HepG2 (cell line): ENCODE measurements around the gene SLCO2B1. TPM values are rescaled to one million over a fixed set of nuclear protein-coding genes. Genes with fewer than 3 reads are reported as not detected.

Experiments used
- ATAC-seq: fragments of 200-7000 bp; cut with Tn5 transposase; 3 replicates; pipeline ENCODE4 v1.9.1; 2020; ENCODE audit warnings: mild to moderate bottlenecking, moderate library complexity
- BruUV-seq: library from RNA; stranded (reverse); fragments of 400-500 nt; replicated peaks from 2 replicates; lab custom pipeline; 2021; lab: Mats Ljungman, UMichigan
- CTCF ChIA-PET: fragments of 300-600 bp; formaldehyde crosslinking; extraction: SDS; loops from one replicate; lab custom pipeline; 2021; ENCODE audit warnings: low total read pairs, inconsistent platforms, low intra/inter-chr PET ratio; lab: Yijun Ruan, JAX
- POLR2A ChIA-PET: fragments of 350-600 bp; sonication (Branson Sonifier 250); formaldehyde crosslinking; loops from one replicate; lab custom pipeline; 2020; ENCODE audit warnings: antibody characterized with exemption, inconsistent platforms; lab: Yijun Ruan, JAX
- DNase-seq: peaks from one replicate; pipeline ENCODE4 v3.0.0-alpha.2; 2015; ENCODE audit warnings: low spot score
- FAIRE-seq: peaks from 3 replicates; lab custom pipeline; 2011; peaks lifted over from hg19 to GRCh38; lab: Jason Lieb, UNC
- H2AFZ ChIP-seq: one replicate; pipeline ENCODE4 v1.6.1; 2011; ENCODE audit warnings: low read length, inconsistent platforms
- H3K27ac ChIP-seq: fragments of 300-600 bp; 3 replicates; pipeline ENCODE4 v1.8.0; 2011; ENCODE audit warnings: mixed run types, mild to moderate bottlenecking, mixed read lengths, low read length, inconsistent platforms; ENCODE audit not compliant: insufficient read depth; ENCODE audit errors: extremely low read length
- H3K27me3 ChIP-seq, 2 experiments: fragments of 200-600 bp in 1 of 2; 2 replicates in 1 of 2; 3 replicates in 1 of 2; pipeline versions ENCODE4 v1.6.0 to v1.8.0; 2011; ENCODE audit warnings: low read length in 2 of 2, mild to moderate bottlenecking in 2 of 2, moderate library complexity in 2 of 2, inconsistent platforms in 1 of 2; ENCODE audit not compliant: insufficient read depth in 2 of 2, control insufficient read depth in 1 of 2
- H3K36me3 ChIP-seq, 2 experiments: fragments of 200-600 bp in 1 of 2; replicated peaks in 1 of 2; 2 replicates in 1 of 2; 3 replicates in 1 of 2; pipeline versions ENCODE4 v1.5.1 to v1.8.0; 2011; ENCODE audit warnings: low read length in 2 of 2, inconsistent platforms in 1 of 2; ENCODE audit not compliant: insufficient read depth in 2 of 2, control insufficient read depth in 1 of 2
- H3K4me1 ChIP-seq: 2 replicates; pipeline ENCODE4 v1.5.1; 2012; ENCODE audit warnings: low read length, inconsistent platforms; ENCODE audit not compliant: insufficient read depth
- H3K4me2 ChIP-seq: 2 replicates; pipeline ENCODE4 v1.6.0; 2011; ENCODE audit warnings: low read depth, low read length, inconsistent platforms
- H3K4me3 ChIP-seq, 3 experiments: fragments of 200-600 bp in 1 of 3; sonication (generic), shearing (Covaris generic) in 1 of 3; replicated peaks in 1 of 3; 2 replicates each; pipeline ENCODE4 v1.5.1; 2011 to 2016; ENCODE audit warnings: low read length in 3 of 3, inconsistent platforms in 2 of 3, low read depth in 2 of 3, mild to moderate bottlenecking in 2 of 3, control low read depth in 1 of 3, mixed read lengths in 1 of 3; ENCODE audit not compliant: insufficient read depth in 1 of 3
- H3K79me2 ChIP-seq: one replicate; pipeline ENCODE4 v1.6.1; 2011; ENCODE audit warnings: low read length, inconsistent platforms; ENCODE audit not compliant: insufficient read depth
- H3K9ac ChIP-seq: 2 replicates; pipeline ENCODE4 v1.6.0; 2011; ENCODE audit warnings: mild to moderate bottlenecking, low read depth, low read length, inconsistent platforms; ENCODE audit not compliant: insufficient read depth
- H3K9me3 ChIP-seq: 2 replicates; pipeline ENCODE4 v1.5.1; 2012; ENCODE audit warnings: mild to moderate bottlenecking, low read length
- H4K20me1 ChIP-seq: 2 replicates; pipeline ENCODE4 v1.6.0; 2011; ENCODE audit warnings: inconsistent platforms, mild to moderate bottlenecking, low read length, moderate library complexity; ENCODE audit not compliant: insufficient read depth
- AHDC1 ChIP-seq: sonication (generic); formaldehyde crosslinking; IDR thresholded peaks from 2 replicates; pipeline ENCODE4 v1.5.1; 2020; ENCODE audit warnings: mild to moderate bottlenecking, missing genetic modification reagents, borderline replicate concordance
- ATF7 ChIP-seq, 2 experiments: fragments of 450-650 bp in 1 of 2; sonication (generic) in 1 of 2; formaldehyde crosslinking in 1 of 2; IDR thresholded peaks; 2 replicates each; pipeline versions ENCODE4 v1.4.0 to v1.6.1; 2016 to 2020; ENCODE audit warnings: antibody characterized with exemption in 1 of 2, mild to moderate bottlenecking in 1 of 2, missing genetic modification reagents in 1 of 2
- CAMTA2 ChIP-seq: sonication (generic); formaldehyde crosslinking; IDR thresholded peaks from 2 replicates; pipeline ENCODE4 v1.4.0; 2020; ENCODE audit warnings: mild to moderate bottlenecking, missing genetic modification reagents, borderline replicate concordance
- GATAD2A ChIP-seq: IDR thresholded peaks from 2 replicates; pipeline ENCODE4 v1.6.1; 2016
- PLRG1 ChIP-seq: fragments of 450-650 bp; conservative IDR thresholded peaks from 2 replicates; pipeline ENCODE4 v1.6.1; 2016
- ZBTB49 ChIP-seq: sonication (generic); formaldehyde crosslinking; IDR thresholded peaks from 2 replicates; pipeline ENCODE4 v1.4.0; 2020; ENCODE audit warnings: missing genetic modification reagents, borderline replicate concordance
- ZFP37 ChIP-seq: sonication (generic); formaldehyde crosslinking; IDR thresholded peaks from 2 replicates; pipeline ENCODE4 v1.4.0; 2020; ENCODE audit warnings: missing genetic modification reagents, borderline replicate concordance
- ZNF382 ChIP-seq: sonication (generic); formaldehyde crosslinking; IDR thresholded peaks from 2 replicates; pipeline ENCODE4 v1.5.0; 2020; ENCODE audit warnings: missing genetic modification reagents, mild to moderate bottlenecking, borderline replicate concordance
- WGBS: methylation state at CpG from one replicate; pipeline ENCODE4 v1.1.6; 2017; ENCODE audit warnings: low lambda C conversion rate; 5-methylcytosine and 5-hydroxymethylcytosine counted together
- in situ Hi-C: cut with HindIII; loops from 2 replicates; pipeline ENCODE4 v1.10.0; 2017; ENCODE audit warnings: low pct_unique_long_range_greater_than_20kb; ENCODE audit not compliant: extremely low pct_ligation_motif_present
- intact Hi-C: fragments of 100-400 bp; cut with micrococcal nuclease; formaldehyde crosslinking; loops from one replicate; pipeline ENCODE4 v1.10.0; 2022; ENCODE audit not compliant: unreplicated experiment
- polyA plus RNA-seq, 8 experiments: library from polyadenylated mRNA; depleted of rRNA in 3 of 8; stranded (reverse) in 7 of 8; unstranded in 1 of 8; fragments of >200 nt; fragmentation: Illumina TruSeq in 4 of 8; extraction: Trizol in 4 of 8; gene quantifications; 2 replicates each; pipeline versions ENCODE4 v1.2.1 to v1.2.3, GENCODE V29; 2011 to 2016; ENCODE audit warnings: low read depth in 4 of 8, missing spikeins in 1 of 8, mixed read lengths in 1 of 8; ENCODE audit not compliant: insufficient read depth in 1 of 8
- total RNA-seq, 5 experiments: library from RNA; depleted of rRNA; stranded (reverse); fragments of >200 nt; fragmentation: Illumina TruSeq; extraction: Trizol; gene quantifications; 2 replicates each; pipeline ENCODE4 v1.2.3, GENCODE V29; 2016; ENCODE audit warnings: low read depth in 1 of 5

SLCO2B1 gene
- total and polyA plus RNA-seq, 2 of the 13 experiments (the other 11 are each of a cell fraction or from before 2014, with no cell fraction given) = 15.3 to 19.8 TPM

GRCh38 chr11:75133976-75134375, 16.9 kb upstream of the SLCO2B1 start:
- in situ Hi-C loops (no loop called here), intact Hi-C loops (no loop called here)
- no peak for DNase-seq
- no peaks in the 10 kb centered on the region for H3K36me3 ChIP-seq
- H3K27me3 ChIP-seq = peaks cover 1 to 19% of the 10 kb centered on the region in 2 experiments; a peak in 3 of 5 replicates
- H3K9me3 ChIP-seq = no peaks in the 10 kb centered on the region
- no peak for FAIRE-seq
- no TSS peak for BruUV-seq
- H3K4me3 ChIP-seq = no peak overlapping the region
- H3K79me2 ChIP-seq = no peaks in the 10 kb centered on the region
- no peak overlapping the region for H3K9ac ChIP-seq
- 21% methylated on average over 6 of the region's 6 CpGs for WGBS
- no peak for TF ChIP-seq CAMTA2 (CRISPR knock-in tag)
- H3K4me2 ChIP-seq = no peak overlapping the region
- H3K27ac ChIP-seq = no peak overlapping the region
- no peaks in the 10 kb centered on the region for H3K4me1 ChIP-seq
- ChIA-PET POLR2A (no interaction called here), CTCF (no interaction called here)
- no peak for ATAC-seq
- H2AFZ ChIP-seq = no peak overlapping the region
- no peaks in the 10 kb centered on the region for H4K20me1 ChIP-seq

- Histone ChIP-seq H3K27ac (no peak overlapping the region), H3K4me1 (no peaks in the 10 kb centered on the region), H3K27me3 (peaks cover 2 to 19% of the 10 kb centered on the region in 2 experiments; a peak in 4 of 5 replicates), H3K9ac (no peak overlapping the region), H3K4me3 (no peak overlapping the region), H2AFZ (no peak overlapping the region), H3K9me3 (no peaks in the 10 kb centered on the region), H3K79me2 (no peaks in the 10 kb centered on the region), H3K4me2 (no peak overlapping the region), H3K36me3 (no peaks in the 10 kb centered on the region), H4K20me1 (no peaks in the 10 kb centered on the region)
- WGBS = 0% methylated on average over 1 of the region's 5 CpGs
- in situ Hi-C loops (no loop called here), intact Hi-C loops (no loop called here)
- CTCF ChIA-PET = no interaction called here
- no TSS peak for BruUV-seq
- DNase-seq (no peak), FAIRE-seq (no peak), ATAC-seq (no peak)
- POLR2A ChIA-PET = interaction anchor here (1.3 kb wide), 1 partner anchor 70 kb away, joined by 3 read pairs; no protein-coding TSS in a partner anchor
- TF ChIP-seq PLRG1 (no peak), ATF7 (IDR thresholded peaks at IDR 0.05) (no peak), ATF7 (CRISPR knock-in tag; IDR thresholded peaks at IDR 0.05) (no peak), ZBTB49 (CRISPR knock-in tag) (no peak), AHDC1 (CRISPR knock-in tag) (no peak), GATAD2A (no peak), ZFP37 (no peak), ZNF382 (CRISPR knock-in tag) (no peak)
Observed at GRCh38 chr11:75135021-75135650, 15.8 kb upstream of the SLCO2B1 start.
